HG02981 (cell line): Measurements from ENCODE around the gene ARIH1.
"Not testable (repeated sequence)": the region's sequence is repeated elsewhere in the genome, so short reads cannot be mapped to it uniquely, and the experiment has no call there.

Experiments used
- ATAC-seq: cut with Tn5 transposase; IDR thresholded peaks from one replicate; pipeline ENCODE4 v1.9.1; 2021; ENCODE audit warnings: mild to moderate bottlenecking, moderate library complexity; ENCODE audit not compliant: unreplicated experiment

ARIH1 gene

GRCh38 chr15:72473614-72474465 is at the start of gene ARIH1:
ARIH1 (plus strand) TSS chr15:72474330; CDS start chr15:72474640, 310 bp downstream.
- peak; percentile 78 for ATAC-seq

GRCh38 chr15:72426753-72427152 is 47.4 kb upstream of the ARIH1 start:
- ATAC-seq = no peak

GRCh38 chr15:72437650-72438316 is 36.3 kb upstream of the ARIH1 start:
- ATAC-seq = no peak

GRCh38 chr15:72442848-72443247 is 31.3 kb upstream of the ARIH1 start:
- ATAC-seq = not testable (repeated sequence)

GRCh38 chr15:72445426-72445825 is 28.7 kb upstream of the ARIH1 start:
- ATAC-seq = no peak

- no peak for ATAC-seq
Observed at GRCh38 chr15:72450805-72451204, 23.3 kb upstream of the ARIH1 start.

- ATAC-seq = no peak
Observed at GRCh38 chr15:72451224-72451623, 22.9 kb upstream of the ARIH1 start.

- no peak for ATAC-seq
Observed at GRCh38 chr15:72456684-72457083, 17.4 kb upstream of the ARIH1 start.

GRCh38 chr15:72460402-72460801 is 13.7 kb upstream of the ARIH1 start:
- ATAC-seq = no peak

- ATAC-seq = no peak
Observed at GRCh38 chr15:72463702-72464101, 10.4 kb upstream of the ARIH1 start.

- ATAC-seq = no peak
Observed at GRCh38 chr15:72464251-72464650, 9.9 kb upstream of the ARIH1 start.

- ATAC-seq = no peak
Observed at GRCh38 chr15:72468103-72468502, 6.0 kb upstream of the ARIH1 start.

- no peak for ATAC-seq
Observed at GRCh38 chr15:72472992-72473610, 1.0 kb upstream of the ARIH1 start.

- peak; percentile 3 for ATAC-seq
Observed at GRCh38 chr15:72474466-72474911, 359 bp downstream of the ARIH1 start.

GRCh38 chr15:72474912-72475628 is 940 bp downstream of the ARIH1 start:
- ATAC-seq = peak; percentile 32

GRCh38 chr15:72475674-72476073 is 1.5 kb downstream of the ARIH1 start:
- ATAC-seq = no peak

GRCh38 chr15:72476330-72476729 is 2.2 kb downstream of the ARIH1 start:
- not testable (repeated sequence) for ATAC-seq

GRCh38 chr15:72481015-72481659 is 7.0 kb downstream of the ARIH1 start:
- no peak for ATAC-seq

GRCh38 chr15:72482275-72482674 is 8.1 kb downstream of the ARIH1 start:
- ATAC-seq = no peak

- no peak for ATAC-seq
Observed at GRCh38 chr15:72483279-72483678, 9.1 kb downstream of the ARIH1 start.
